GM18907 (cell line): ENCODE measurements around the gene VILL.
"Not testable (repeated sequence)": the region's sequence is repeated elsewhere in the genome, so short reads cannot be mapped to it uniquely, and the experiment has no call there.

ENCODE experiments used
- ATAC-seq: cut with Tn5 transposase; IDR thresholded peaks from one replicate; pipeline ENCODE4 v1.9.1; 2021; ENCODE audit warnings: mild to moderate bottlenecking, moderate library complexity; ENCODE audit not compliant: unreplicated experiment

Gene VILL

DNA sequence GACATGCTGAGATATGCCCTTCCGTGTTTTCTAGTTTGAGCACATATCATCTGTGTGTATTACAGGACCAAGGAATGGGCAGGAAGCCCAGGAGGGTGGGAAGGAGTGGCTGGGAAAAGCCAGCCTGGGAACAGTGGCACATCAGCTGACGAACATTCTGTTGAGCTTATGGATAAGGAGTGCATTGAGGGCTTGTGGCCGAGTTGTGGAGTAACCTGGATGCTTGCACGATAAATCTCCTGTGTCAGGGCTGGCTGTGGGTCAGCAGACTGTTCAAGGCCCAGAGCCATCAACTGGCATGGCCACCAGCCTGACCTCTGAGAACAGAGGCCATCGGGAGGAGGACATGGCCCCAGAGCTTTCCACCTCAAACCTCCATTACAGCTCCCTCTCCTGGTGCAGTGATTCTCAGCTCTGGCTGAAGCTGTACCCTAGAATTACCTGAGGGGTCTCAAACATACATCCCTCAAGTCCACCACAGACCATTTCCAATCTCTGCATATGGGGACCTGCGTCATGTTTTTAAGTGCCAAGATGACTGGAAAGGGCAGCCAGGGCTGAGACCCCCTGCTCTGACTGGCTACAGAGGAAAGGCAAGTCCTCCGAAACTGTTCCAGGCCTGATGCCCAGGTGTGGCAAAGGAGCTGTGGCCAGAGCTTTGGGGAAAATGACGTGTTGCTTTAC lies 4.8 kb upstream of the VILL start:
- no peak for ATAC-seq

DNA sequence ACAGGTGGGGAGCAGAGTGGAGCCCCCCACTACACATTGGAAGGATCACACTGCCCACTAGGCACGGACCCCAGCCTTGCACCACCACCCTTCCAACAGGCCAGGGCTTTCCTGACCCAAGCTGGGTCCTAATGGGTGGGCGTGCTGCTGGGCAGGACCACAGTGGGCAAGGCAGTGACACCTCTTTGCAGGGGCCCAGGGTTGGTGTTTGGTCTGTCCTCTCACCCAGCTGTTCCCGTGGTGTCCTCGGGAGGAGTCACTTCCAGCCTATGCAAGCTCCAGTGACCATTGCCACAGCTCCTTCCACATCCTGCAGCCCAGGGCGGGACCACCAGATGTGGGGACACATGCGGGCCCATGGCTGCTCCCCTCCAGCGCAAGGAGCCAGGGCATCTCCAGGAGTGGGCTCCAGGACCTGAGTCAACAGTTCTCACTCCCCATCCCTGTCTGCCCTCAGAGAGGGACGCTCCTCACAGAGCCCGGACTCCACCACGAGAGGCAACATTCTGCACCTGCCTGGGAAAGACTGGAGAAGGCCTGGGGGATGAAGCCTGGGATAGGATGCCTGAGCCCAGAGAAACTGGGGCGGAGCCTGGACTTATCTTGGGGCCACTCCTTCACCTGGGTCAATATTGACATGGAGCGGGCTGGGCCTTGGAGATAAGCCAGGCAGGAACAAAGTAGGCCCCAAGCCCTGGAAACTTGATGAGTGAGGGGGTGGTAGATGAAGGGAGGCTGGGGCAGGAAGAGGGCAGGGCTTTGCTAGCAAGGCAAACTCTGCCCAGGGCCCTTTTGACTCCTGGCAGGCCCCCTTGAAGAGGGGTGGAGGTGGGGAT lies 3.9 kb upstream of the VILL start:
- ATAC-seq, result no peak

DNA sequence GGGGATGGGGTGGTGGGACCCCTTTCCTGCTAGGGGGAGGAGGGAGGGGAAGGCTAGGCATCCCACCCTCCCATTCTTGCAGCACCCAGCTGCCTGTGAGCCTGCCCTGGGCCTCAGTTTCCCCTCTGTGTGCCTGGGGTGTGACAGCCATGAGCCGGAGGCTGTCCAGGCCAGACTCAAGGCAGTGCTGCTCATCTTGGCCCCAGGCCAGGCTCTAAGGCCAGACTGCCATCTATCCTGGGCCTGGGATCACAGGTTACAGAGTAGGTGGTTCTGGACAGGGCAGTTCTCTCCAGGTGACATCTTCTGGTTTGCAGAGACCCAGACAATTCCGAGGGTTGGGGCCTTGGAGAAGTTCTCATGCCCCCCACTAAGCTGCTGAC lies 3.3 kb upstream of the VILL start:
- ATAC-seq, result no peak

DNA sequence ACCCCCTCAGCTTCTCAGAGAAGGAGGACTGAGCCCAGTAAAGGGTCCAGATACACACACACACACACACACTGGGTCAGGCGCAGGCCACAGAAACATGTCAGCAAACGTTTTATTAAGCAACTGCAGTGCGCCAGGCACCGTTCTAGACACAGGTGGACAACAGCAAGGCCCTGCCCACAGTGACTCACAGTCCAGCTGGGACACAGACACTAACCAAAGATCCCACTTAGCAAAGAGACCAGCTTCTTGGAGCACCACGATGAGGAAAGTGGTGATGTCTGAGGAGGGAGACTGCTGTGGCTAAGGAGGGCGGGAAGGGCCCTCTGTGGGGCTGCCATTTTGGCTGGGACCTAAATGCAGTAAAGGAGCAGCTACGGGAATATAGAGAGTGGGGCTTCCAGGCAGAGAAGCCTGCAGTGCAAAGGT lies 2.8 kb upstream of the VILL start:
- ATAC-seq, result no peak

DNA sequence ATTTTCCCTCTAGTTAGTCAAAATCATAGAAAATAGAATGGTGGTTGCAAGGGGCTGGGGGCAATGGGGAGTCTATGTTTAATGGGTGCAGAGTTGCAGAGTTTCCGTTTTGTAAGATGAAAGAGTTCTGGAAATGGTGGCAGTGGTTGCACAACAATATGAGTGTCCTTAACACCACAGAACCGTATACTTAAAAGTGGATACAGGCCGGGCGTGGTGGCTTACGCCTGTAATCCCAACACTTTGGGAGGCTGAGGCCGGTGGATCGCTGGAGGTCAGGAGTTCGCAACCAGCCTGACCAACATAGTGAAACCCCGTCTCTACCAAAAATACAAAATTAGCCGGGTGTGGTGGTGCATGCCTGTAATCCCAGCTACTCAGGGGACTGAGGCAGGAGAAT lies 2.2 kb upstream of the VILL start:
- not testable (repeated sequence) for ATAC-seq

DNA sequence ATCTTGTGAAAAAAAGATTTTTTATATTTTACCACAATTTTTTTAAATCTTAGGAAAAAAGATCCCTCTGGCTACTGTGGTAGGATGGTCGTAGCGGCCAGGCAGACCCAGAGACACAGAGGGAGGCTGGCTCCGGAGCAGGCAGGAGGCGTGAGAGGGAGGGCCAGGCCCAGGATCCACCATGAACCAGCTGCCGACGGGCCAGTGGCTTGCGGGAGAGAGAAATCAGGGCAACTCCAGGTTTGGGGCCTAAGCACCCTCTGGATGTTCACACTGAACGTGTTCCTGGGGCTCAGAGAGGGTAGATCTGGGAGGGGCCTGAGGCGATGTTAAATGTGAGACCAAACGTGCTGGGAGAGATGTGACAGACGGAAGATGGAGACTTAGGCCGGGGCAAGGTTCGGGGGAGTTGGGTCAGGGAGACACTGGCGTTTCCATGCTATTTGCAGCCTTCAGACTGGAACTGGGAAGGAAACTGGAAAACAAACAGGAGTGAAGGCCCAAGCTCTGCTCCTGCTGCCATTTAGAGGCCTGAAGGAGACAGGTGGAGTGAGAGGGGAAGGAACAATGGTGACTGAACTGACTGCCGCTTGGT lies 1.6 kb upstream of the VILL start:
- ATAC-seq, result no peak

DNA sequence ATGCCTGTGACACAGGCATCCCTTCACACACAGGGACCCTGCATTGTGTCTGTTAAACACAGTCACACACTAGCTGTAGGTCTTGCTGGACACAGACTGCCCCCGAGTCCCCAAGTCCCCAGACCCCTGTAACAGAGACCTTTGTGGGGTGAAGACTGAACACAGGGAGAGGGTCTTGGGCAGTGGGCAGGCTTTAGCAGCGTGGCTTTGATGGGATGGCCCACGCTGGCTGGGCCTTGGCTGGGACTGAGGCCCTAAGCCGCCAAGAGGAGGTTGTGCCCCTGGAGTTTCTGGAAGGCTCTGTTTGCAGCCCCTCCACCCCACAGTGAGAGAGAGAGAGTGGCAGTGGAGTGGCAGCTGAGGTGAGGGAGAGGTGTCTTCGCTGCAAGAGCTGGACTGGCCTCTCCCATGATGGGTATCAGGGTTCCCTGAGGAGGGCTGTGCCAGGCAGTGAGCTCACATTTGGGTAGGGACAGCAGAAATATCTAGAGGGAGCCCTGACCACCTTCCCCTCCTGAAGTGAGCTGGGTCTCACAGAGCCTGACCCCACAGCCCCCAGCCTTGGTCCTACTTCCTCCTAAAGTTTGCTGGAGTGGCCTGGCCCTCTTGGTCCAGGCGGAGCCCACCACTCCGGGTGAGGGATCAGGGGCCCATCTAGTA lies 635 bp upstream of the VILL start:
- no peak for ATAC-seq

DNA sequence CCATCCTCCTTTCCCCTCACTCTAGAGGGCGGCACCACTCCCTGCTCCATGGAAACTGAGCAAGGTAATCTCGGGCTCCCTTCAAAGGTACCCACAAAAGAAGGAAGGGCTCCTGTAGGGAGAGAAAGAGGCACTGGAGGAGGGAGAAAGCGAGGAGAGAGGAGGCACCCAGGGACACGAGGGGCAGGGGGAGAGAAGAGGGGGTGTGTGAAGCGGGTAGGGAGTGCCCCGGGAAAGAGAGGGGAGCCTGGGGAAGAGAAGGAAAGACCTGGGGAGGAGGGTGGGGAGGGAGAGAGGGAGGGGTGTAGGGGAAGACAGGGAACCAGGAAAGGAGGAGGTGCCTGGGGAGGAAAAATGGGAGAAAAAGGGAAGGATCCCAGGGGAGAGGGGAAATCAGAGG lies 523 bp downstream of the VILL start:
- no peak for ATAC-seq

DNA sequence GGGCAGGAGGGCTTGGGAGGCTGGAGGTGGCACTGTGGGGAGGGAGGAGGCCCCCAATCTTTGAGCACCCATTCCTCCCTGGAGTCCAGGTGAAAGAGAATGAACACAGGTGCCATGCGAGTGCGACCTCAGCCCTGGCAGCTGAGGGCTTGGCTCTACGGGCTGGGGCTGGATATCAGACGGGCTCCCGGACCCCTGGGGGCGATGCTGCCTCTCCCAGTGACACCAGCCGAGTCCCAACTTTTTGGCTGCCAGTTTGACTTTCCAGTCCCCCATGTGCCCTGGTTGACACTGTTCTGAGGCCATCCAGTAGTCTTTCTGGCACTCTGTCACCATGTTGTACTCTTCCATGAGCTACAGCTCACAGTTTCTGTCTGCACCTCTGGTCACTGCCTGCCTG lies 1.2 kb downstream of the VILL start:
- ATAC-seq, result no peak

DNA sequence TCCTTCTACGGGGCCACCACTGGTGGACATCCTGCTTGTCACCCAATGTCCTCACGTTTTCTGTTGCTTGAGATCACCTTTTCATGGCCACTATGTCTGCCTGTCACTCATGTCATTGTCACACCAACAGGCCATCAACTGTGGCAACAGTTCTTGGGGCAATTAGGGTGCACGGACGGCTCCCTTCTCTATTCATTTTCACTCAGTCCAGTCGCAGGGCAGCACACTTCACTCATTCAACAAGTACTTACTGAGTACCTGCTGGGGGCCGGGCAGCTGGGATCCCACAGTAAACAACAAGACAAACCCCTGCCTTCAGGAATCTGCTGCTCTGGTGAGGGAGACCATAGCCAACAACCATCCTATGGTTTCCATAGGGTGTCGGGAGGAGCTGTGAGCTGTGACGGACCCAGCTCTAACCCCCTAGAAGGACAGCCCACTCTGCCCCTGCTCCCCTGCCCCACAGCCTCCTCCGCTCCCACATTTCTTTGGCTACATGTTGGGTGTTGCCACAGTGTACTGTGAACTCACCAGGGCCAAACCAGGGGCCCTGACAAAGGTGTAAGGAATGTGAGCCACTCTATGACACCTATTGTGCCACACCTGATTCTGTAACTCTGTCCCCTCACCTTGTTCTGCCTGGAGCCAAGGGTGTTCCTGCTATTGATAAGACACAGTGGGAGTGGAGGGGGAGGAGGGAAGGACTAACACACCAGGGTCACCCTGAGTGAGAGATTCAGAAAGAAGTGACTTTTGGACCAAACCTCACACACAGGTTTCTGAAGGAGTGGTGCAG lies 1.9 kb downstream of the VILL start:
- ATAC-seq, result no peak

DNA sequence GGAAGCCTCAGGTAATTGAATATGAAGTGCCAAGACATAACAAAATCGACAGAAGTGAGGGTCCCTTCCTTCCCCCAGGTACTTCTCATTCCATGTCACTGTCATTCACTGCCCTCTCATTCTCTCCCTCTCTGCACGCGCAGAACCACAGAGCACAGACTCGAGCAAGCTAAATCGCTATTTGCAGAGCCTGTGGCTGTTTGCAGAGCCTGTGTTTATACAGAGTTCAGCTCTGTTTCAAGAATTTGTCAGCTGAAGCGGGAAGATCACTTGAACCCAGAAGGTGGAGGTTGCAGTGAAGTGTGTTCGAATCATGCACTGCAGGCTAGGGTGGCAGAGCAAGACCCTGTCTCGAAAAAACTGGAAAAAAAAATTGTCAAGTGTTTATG lies 2.5 kb downstream of the VILL start:
- no peak for ATAC-seq

DNA sequence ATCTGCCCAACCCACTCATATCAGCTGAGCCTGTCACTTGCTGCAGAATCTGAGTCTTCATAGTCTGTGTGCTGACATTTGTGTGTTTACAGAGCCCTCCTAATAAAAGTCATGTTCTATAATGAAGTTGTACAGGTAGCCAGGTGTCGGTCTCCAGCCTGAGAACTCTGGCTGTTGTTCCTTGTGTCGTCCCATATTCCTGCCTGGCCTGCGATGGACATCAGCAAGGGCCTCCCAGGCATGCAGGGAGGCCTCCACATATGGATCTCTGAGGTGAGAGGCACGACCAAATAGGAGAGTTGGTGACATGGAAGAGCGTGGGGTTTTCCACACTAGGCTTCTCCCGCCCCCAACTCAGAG lies 2.9 kb downstream of the VILL start:
- no peak for ATAC-seq

DNA sequence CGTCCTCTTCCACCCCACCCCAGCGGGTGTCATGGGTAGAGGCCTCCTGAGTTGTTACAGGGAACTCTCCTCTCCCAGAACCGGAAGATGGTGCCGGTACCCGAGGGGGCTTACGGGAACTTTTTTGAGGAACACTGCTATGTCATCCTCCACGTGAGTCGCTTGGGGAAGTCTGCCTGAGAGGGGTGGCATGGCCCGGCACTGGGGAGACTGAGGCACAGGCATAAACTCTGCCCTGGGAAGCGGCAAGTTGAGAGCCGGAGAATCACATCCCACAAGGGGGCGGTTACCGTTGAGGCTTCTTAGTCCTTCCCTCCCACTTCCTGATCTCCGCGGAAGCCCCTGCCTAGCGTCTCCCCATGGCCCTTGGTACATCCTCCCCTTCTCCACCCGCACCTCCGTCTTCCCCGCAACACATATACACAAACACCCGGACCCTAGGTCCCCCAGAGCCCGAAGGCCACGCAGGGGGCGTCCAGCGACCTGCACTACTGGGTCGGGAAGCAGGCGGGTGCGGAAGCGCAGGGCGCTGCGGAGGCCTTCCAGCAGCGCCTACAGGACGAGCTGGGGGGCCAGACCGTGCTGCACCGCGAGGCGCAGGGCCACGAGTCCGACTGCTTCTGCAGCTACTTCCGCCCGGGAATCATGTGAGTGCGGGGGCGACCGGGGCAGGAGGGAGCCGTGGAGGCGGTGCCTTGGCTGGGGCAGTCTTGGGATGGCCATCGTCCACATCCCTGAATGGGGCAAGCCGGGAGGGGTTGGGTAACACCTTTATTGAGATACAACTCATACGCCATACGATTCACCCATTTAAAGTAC lies 3.4 kb downstream of the VILL start:
- ATAC-seq, result peak; percentile 62

DNA sequence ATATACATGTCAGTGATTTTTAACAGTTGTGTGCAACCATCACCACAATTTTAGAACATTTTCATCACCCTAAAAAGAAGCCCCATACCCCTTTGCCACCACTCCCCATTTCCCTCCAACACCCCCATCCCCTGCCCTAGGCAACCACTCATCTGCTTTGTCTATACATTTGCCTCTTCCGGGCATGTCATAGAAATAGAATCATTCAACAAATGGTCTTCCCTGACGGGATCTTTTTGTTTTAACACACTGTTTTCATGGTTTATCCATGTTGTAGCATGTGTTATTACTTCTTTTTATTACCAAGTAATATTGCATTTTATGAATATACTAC lies 4.0 kb downstream of the VILL start:
- no peak for ATAC-seq

DNA sequence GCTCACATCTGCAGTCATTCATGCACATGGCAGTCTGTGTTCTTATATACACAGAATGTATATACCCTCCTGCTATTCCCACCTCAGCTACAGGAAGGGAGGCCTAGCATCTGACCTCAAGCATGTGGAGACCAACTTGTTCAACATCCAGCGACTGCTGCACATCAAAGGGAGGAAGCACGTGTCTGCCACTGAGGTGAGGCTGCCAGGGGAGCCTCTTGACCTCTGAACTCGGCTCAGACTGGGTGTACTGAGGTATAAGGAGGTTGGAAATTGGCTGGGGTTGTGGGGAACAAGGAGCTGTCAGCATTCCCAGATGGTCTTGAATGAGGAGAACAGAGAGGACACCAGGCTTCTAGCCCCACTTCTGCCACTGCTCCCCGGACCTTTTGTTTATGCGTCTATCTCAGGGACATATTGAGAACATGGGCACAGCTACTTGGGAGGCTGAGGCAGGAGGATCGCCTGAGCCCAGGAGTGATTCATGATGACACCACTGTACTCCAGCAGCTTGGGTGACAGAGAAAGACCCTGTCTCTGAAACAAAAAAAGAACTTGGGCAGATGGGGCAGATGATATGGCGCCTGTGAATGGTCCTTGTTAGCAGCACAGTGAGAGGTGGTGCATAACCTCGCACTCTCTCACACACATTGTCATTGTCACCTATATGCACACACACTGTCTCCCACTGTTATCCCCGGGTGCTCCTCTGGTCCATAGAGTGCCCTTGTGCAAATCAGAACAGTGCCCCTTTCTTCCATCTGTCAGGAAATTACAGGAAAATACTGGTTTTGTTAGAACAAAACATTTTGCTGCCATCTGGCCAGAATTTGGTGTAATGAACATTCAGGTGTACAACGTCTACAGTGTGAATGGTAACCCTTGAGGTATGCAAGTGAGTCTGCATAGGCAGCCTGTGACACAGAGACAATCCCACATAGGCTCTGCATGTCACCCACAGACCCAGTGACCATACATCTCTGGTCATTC lies 5.4 kb downstream of the VILL start:
- no peak for ATAC-seq

DNA sequence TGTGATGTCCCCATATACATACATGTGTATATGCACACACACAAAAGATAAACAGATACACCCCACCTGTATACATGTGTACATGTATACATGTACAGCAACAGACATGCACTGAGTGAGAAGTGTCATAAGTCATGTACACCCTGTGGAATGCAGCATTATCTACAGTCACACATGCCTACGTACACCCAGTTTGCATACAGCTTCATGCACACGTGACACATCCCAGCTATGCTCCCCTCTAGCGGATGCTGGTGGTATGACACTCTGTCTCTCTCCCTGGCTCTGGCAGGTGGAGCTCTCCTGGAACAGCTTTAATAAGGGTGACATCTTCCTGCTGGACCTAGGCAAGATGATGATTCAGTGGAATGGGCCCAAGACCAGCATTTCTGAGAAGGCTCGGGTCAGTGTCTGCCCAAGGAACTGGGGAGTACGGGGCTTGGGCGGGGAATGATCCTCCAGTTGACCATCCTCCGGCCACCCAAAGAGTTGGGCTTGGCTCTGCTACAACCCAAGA lies 6.3 kb downstream of the VILL start:
- ATAC-seq, result peak; percentile 57

DNA sequence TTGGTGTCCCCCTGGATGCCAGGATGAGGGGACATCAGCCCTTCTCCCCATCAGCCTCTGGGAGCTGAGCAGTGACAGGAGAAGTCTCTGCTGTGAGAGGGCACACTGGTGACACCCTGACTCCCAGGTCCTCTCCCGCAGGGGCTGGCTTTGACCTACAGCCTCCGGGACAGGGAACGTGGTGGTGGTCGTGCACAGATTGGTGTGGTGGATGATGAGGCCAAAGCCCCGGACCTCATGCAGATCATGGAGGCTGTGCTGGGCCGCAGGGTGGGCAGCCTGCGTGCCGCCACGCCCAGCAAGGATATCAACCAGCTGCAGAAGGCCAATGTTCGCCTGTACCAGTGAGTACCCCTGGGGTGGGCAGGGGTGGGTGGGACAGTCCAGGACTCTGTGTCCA lies 6.8 kb downstream of the VILL start:
- no peak for ATAC-seq

DNA sequence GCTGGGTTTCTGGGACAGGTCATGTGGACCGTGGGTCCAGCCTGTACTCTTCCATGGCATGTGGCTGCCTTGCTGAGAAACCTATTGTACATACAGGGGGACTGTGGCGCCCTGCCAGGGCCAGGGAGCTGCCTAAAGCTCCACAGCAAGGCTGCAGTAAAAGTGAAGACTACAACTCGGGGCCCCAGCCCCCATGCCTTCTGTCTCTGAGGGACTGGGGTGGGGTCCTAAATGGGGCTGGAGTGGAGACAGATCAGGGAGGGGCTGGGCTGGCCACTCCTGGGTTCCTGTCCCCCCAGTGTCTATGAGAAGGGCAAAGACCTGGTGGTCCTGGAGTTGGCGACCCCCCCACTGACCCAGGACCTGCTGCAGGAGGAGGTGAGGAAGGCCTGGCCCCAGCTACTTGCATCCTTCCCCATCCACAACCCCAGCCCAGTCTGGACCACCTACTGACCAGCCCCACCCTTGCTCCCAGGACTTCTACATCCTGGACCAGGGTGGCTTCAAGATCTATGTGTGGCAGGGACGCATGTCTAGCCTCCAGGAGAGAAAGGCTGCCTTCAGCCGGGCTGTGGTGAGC lies 7.3 kb downstream of the VILL start:
- no peak for ATAC-seq
